Mammary epithelial cell (primary cell): ENCODE measurements around the gene RSAD1.

Source experiments
- CTCF ChIP-seq, 2 donors: IDR thresholded peaks in 1 of 2; conservative IDR thresholded peaks in 1 of 2; 2 replicates each; pipeline ENCODE4 v1.5.1; 2011 to 2012; ENCODE audit warnings: inconsistent platforms in 2 of 2, low read length in 2 of 2, mild to moderate bottlenecking in 2 of 2, control low read depth in 1 of 2, low read depth in 1 of 2; ENCODE audit not compliant: insufficient read depth in 1 of 2; ENCODE audit errors: extremely low read depth in 1 of 2
- EZH2 ChIP-seq: IDR thresholded peaks from 2 replicates; pipeline ENCODE4 v1.6.1; 2012; ENCODE audit warnings: low read length, inconsistent platforms, borderline replicate concordance

DNA sequence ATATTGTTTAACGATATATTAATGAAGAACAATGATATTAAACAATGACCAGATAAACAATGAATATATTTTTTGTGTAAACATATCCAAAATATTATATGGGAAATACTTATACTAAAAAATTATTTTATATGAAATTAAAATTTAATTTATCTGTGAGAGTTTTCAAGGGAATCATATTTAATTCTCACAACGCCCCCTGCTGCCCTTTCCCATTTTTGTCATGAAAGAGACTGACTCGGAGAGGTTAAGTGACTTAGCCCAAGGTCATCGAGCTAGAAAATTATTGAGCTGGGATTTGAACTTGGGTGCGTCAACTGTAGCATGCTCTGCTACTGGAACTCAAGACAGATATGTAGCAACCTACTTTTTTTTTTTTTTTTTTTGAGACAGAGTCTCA, 22.4 kb downstream of the RSAD1 start:
- peak; percentile 26 to 54 for TF ChIP-seq CTCF (conservative IDR thresholded peaks at IDR 0.05 in 1 of 2, IDR thresholded peaks at IDR 0.05 in 1 of 2; ENCODE audit: extremely low read depth in 1 of 2, insufficient read depth in 1 of 2, low read depth in 1 of 2, low read length in 2 of 2)
- TF ChIP-seq EZH2 = no peak
